Measurements from ENCODE around the gene PCDHA7. TPM values are rescaled to one million over a fixed set of nuclear protein-coding genes. Genes with fewer than 3 reads are reported as not detected.

The PCDHA7 gene
- total RNA-seq, 4 donors from 2014 or later: 0.12 to 1.4 (median 0.86) TPM

GRCh38 chr5:140883927-140884697, 50.0 kb downstream of the PCDHA7 start:
- DNase-seq (ENCODE audit: low spot score) (no peak), ATAC-seq (ENCODE audit: low FRiP score) (no peak)
- TF ChIP-seq CTCF (IDR thresholded peaks at IDR 0.05): no peak

Other genes with a start within 250 kb of the PCDHA7 start
- 100 to 1,000 TPM; 129 to 173 (median 158) TPM for gene CD14, start 201.1 kb upstream of the PCDHA7 start, total RNA-seq
- gene TMCO6, start 194.8 kb upstream of the PCDHA7 start, total RNA-seq: 10 to 100 TPM; 18.7 to 96.9 (median 29.8) TPM
- gene NDUFA2, start 186.6 kb upstream of the PCDHA7 start, total RNA-seq: 10 to 100 TPM; 39.3 to 79.3 (median 62.2) TPM
- gene IK, start 186.4 kb upstream of the PCDHA7 start, total RNA-seq: 100 to 1,000 TPM in 2 of 4 donors, 10 to 100 TPM in 2; 76.0 to 129 (median 105) TPM
- 10 to 100 TPM; 21.2 to 29.9 (median 25.2) TPM for gene WDR55, start 169.4 kb upstream of the PCDHA7 start, total RNA-seq
- 1 to 10 TPM in 2 of 4 donors, under 1 TPM in 2; 0.84 to 2.5 (median 1.3) TPM for gene DND1, start 160.7 kb upstream of the PCDHA7 start, total RNA-seq
- 10 to 100 TPM; 49.6 to 76.6 (median 58.8) TPM for gene HARS1, start 142.9 kb upstream of the PCDHA7 start, total RNA-seq
- gene HARS2, start 142.8 kb upstream of the PCDHA7 start, total RNA-seq: 10 to 100 TPM; 11.9 to 30.9 (median 20.6) TPM
- gene ZMAT2, start 133.8 kb upstream of the PCDHA7 start, total RNA-seq: 10 to 100 TPM; 38.3 to 49.6 (median 47.0) TPM
- not detected for gene PCDHA1, start 48.1 kb upstream of the PCDHA7 start, total RNA-seq
- under 1 TPM in 3 of 4 donors, not detected in 1; 0.12 to 0.93 (median 0.47) TPM for gene PCDHA2, start 39.4 kb upstream of the PCDHA7 start, total RNA-seq
- gene PCDHA3, start 33.2 kb upstream of the PCDHA7 start, total RNA-seq: 1 to 10 TPM in 1 of 4 donors, under 1 TPM in 3; 0.25 to 3.1 (median 0.56) TPM
- 1 to 10 TPM in 3 of 4 donors, under 1 TPM in 1; 0.60 to 1.5 (median 1.1) TPM for gene PCDHA4, start 27.2 kb upstream of the PCDHA7 start, total RNA-seq
- under 1 TPM in 3 of 4 donors, not detected in 1; 0.31 to 0.47 (median 0.46) TPM for gene PCDHA5, start 12.7 kb upstream of the PCDHA7 start, total RNA-seq
- 1 to 10 TPM in 2 of 4 donors, under 1 TPM in 2; 0.12 to 1.5 (median 0.99) TPM for gene PCDHA6, start 6.3 kb upstream of the PCDHA7 start, total RNA-seq
- gene PCDHA8, start 6.9 kb downstream of the PCDHA7 start, total RNA-seq: under 1 TPM; 0.13 to 0.79 (median 0.35) TPM
- under 1 TPM in 3 of 4 donors, not detected in 1; 0.44 to 0.79 (median 0.56) TPM for gene PCDHA9, start 14.1 kb downstream of the PCDHA7 start, total RNA-seq
- gene PCDHA10, start 21.6 kb downstream of the PCDHA7 start, total RNA-seq: 1 to 10 TPM in 2 of 4 donors, under 1 TPM in 2; 0.48 to 2.5 (median 1.5) TPM
- 1 to 10 TPM in 1 of 4 donors, under 1 TPM in 3; 0.16 to 1.2 (median 0.49) TPM for gene PCDHA11, start 34.7 kb downstream of the PCDHA7 start, total RNA-seq
- 1 to 10 TPM in 2 of 4 donors, under 1 TPM in 2; 0.69 to 4.9 (median 1.1) TPM for gene PCDHA12, start 41.0 kb downstream of the PCDHA7 start, total RNA-seq
- 1 to 10 TPM in 3 of 4 donors, under 1 TPM in 1; 0.96 to 1.4 (median 1.2) TPM for gene PCDHA13, start 47.9 kb downstream of the PCDHA7 start, total RNA-seq
- 1 to 10 TPM in 2 of 4 donors, under 1 TPM in 2; 0.47 to 2.1 (median 0.87) TPM for gene PCDHAC1, start 92.0 kb downstream of the PCDHA7 start, total RNA-seq
- gene PCDHAC2, start 132.2 kb downstream of the PCDHA7 start, total RNA-seq: 10 to 100 TPM in 1 of 4 donors, 1 to 10 TPM in 3; 3.1 to 10.0 (median 3.8) TPM
- gene PCDHB1, start 217.1 kb downstream of the PCDHA7 start, total RNA-seq: under 1 TPM in 2 of 4 donors, not detected in 2; under 0.01 to 0.09 TPM